ENCODE data around the gene GRHL3.

DNA sequence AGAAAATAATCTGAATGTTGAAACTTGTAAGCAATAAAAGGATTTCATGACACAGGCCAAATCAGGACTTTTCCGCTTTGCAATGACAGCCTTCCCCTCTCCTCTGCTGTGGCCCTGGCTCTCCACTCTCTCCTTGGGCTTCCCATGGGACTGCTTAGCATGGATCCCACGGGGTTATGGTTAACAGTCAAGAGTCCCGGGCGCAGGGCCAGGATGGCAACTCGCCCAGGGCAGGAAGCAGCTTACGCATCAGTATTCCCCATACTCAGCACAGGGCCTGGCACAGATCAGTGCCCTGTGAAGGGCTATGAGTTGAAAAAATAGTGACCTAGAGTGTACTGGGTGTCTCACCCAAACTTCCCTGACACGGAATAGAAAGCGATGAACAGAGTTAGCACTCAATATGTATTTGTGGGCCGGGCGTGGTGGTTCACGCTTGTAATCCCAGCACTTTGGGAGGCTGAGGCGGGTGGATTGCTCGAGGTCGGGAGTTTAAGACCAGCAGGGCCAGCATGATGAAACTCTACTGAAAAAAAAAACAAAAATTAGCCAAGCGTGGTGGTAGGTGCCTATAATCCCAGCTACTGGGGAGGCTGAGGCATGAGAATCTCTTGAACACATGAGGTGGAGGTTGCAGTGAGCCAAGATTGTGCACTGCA lies 29.1 kb upstream of the GRHL3 start:
- no peak for TF ChIP-seq GATA2 (IDR thresholded peaks at IDR 0.05; ENCODE audit: low read depth, low read length)
- TF ChIP-seq GATA3 (IDR thresholded peaks at IDR 0.05; ENCODE audit: low read depth, low read length) = no peak
